Suprapubic skin (tissue), 3 donors: Measurements from ENCODE around the gene HOXA7.

Experiments used
- EP300 ChIP-seq: sonication (generic); formaldehyde crosslinking; IDR thresholded peaks from one replicate; pipeline ENCODE4 v1.6.1; 2017; ENCODE audit warnings: antibody characterized with exemption
- TF ChIP-seq, protein P1 (sequence below), 2 donors: fragments of 200-600 bp in 1 of 2; fragments of 450-650 bp in 1 of 2; sonication (generic) in 1 of 2; IDR thresholded peaks; one replicate each; pipeline ENCODE4 v1.5.1; 2016 to 2019; ENCODE audit warnings: antibody characterized with exemption in 2 of 2, mild to moderate bottlenecking in 1 of 2, moderate library complexity in 1 of 2

DNA sequence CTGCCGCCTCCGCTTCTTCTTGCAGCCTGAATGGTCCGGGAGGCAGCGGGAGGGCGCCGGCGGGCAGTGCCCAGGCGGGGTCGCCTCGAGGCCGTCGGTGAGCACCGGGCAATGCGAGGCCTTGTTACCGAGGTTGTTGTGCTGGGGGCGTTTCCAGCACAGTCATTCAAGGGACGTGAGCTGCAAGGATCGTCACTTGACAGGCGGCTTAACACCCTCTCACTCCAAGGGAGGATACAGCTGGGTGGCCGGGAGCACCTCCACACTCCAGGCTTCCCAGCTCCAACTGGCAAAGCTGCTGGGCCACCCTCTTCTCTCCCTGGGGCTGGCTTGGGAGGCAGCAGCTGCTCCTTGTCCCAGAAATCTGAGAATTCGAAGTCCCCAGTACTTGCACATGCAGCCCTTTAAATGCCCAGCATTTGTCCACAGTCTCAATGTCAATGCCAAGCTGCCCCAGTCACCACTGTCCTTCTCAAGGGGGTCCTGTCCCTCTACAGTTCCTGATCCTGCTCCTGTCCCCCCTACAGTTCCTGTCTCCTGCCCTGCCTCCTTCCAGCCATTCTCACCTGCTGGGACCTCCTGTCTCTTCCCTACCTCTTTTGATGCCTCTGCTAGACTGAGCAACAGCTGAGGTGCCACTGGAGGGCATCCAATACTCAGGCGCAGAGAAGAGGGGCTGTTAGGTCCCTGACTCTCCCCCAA lies 33.0 kb upstream of the HOXA7 start:
- TF ChIP-seq, protein P1, sequence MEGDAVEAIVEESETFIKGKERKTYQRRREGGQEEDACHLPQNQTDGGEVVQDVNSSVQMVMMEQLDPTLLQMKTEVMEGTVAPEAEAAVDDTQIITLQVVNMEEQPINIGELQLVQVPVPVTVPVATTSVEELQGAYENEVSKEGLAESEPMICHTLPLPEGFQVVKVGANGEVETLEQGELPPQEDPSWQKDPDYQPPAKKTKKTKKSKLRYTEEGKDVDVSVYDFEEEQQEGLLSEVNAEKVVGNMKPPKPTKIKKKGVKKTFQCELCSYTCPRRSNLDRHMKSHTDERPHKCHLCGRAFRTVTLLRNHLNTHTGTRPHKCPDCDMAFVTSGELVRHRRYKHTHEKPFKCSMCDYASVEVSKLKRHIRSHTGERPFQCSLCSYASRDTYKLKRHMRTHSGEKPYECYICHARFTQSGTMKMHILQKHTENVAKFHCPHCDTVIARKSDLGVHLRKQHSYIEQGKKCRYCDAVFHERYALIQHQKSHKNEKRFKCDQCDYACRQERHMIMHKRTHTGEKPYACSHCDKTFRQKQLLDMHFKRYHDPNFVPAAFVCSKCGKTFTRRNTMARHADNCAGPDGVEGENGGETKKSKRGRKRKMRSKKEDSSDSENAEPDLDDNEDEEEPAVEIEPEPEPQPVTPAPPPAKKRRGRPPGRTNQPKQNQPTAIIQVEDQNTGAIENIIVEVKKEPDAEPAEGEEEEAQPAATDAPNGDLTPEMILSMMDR (IDR thresholded peaks at IDR 0.05): no peak
- TF ChIP-seq EP300: no peak
